Karpas-422 (cell line): ENCODE data around the gene SP1. TPM values are rescaled to one million over a fixed set of nuclear protein-coding genes. Genes with fewer than 3 reads are reported as not detected.
A peak's percentile ranks its signal among the peaks of the same experiment; 100 is the strongest.

Source experiments
- DNase-seq: peaks from one replicate; pipeline ENCODE4 v3.0.0-alpha.2; 2015
- H2AFZ ChIP-seq: fragments of 200-600 bp; sonication (generic); 2 replicates; pipeline ENCODE4 v1.6.1; 2014; ENCODE audit warnings: antibody characterized with exemption, low read length, mixed read lengths
- H3K27ac ChIP-seq: fragments of 200-600 bp; sonication (generic); 2 replicates; pipeline ENCODE4 v1.5.1; 2014; ENCODE audit warnings: mild to moderate bottlenecking, low read length, moderate library complexity
- H3K27me3 ChIP-seq: fragments of 200-600 bp; sonication (generic); 2 replicates; pipeline ENCODE4 v1.6.1; 2014; ENCODE audit warnings: low read length, mixed read lengths
- H3K36me3 ChIP-seq: fragments of 200-600 bp; sonication (generic); 2 replicates; pipeline ENCODE4 v1.6.1; 2014; ENCODE audit warnings: low read length, mixed read lengths; ENCODE audit not compliant: insufficient read depth
- H3K4me1 ChIP-seq: fragments of 200-600 bp; sonication (generic); 2 replicates; pipeline ENCODE4 v1.6.1; 2014; ENCODE audit warnings: mild to moderate bottlenecking, low read length, mixed read lengths
- H3K4me2 ChIP-seq: fragments of 200-600 bp; sonication (generic); 2 replicates; pipeline ENCODE4 v1.6.1; 2014; ENCODE audit warnings: low read length, low read depth, mild to moderate bottlenecking; ENCODE audit not compliant: poor library complexity, severe bottlenecking
- H3K4me3 ChIP-seq: fragments of 200-600 bp; sonication (generic); 2 replicates; pipeline ENCODE4 v1.5.1; 2014; ENCODE audit warnings: mild to moderate bottlenecking, antibody characterized with exemption, low read length, mixed read lengths
- H3K79me2 ChIP-seq: fragments of 200-600 bp; sonication (generic); 2 replicates; pipeline ENCODE4 v1.6.1; 2014; ENCODE audit warnings: mild to moderate bottlenecking, low read length, mixed read lengths
- H3K9ac ChIP-seq: fragments of 200-600 bp; sonication (generic); 2 replicates; pipeline ENCODE4 v1.6.0; 2014; ENCODE audit warnings: low read length
- H3K9me2 ChIP-seq: fragments of 200-600 bp; sonication (generic), shearing (Covaris generic); replicated peaks from 2 replicates; pipeline ENCODE4 v1.6.0; 2014; ENCODE audit warnings: mild to moderate bottlenecking, low read length, moderate library complexity; ENCODE audit not compliant: insufficient read depth
- H3K9me3 ChIP-seq: fragments of 300-700, 200-600 bp; sonication (generic); 2 replicates; pipeline ENCODE4 v1.6.1; 2014; ENCODE audit warnings: low read length, mixed read lengths
- H4K20me1 ChIP-seq: fragments of 200-600 bp; sonication (generic); 2 replicates; pipeline ENCODE4 v1.6.1; 2014; ENCODE audit warnings: mild to moderate bottlenecking, antibody characterized with exemption, low read length, low read depth; ENCODE audit not compliant: insufficient read depth
- total RNA-seq: library from RNA; depleted of rRNA; stranded (reverse); fragments of >200 nt; shearing (Covaris generic); gene quantifications from 2 replicates; pipeline ENCODE4 v1.2.3, GENCODE V29; 2014; ENCODE audit warnings: low replicate concordance

The SP1 gene
- total RNA-seq, 1 experiment from 2014 or later: 36.5 TPM

DNA sequence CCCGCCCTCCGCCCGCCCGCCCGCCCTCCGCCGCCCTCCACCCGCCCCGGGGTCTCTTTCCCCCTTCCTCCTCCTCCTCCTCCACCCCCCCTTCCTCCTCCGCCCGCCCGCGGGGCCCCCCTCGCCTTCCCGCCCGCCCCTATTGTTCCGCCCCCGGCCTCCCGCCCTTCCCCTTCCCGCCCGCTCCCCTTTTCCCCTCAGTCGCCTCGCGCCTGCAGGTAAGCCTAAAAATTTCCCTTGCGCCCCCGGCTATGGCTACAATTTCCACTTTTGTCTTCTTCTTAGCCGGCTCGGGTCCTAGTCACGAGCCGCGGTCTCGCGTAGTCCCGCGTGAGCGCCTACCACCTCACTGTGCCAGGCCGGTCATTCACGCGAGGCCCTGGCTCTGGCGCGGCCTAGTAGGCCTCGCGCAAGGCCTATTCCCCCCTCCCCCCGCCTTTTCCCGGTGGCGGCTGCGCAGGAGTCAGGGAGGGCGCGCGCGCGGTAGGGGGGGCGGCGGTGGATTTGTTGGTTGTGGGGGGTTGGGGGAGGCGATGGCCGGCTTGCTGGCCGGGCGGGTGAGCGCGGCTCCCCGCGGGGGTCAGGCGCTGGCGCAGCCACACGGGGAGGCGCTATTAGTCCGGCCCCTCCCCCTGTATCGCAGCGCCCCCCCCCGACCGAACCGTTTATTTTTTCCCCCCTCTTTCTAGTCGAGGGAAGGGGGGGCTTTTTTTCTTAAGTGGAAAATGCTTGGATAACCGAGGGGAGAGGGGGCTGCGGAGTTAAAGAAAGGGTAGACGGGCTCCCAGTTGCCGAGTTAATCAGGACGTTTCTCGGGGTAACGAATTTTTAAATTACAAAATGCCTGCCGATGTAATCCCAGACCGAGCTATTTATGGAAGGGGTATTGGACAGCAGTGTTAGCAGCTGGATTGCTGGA lies 72.4 kb downstream of the SP1 start:
- H3K36me3 ChIP-seq: peaks cover 46% of the 10 kb centered on the region
- H3K4me2 ChIP-seq: peak overlapping the region; percentile 99
- peaks cover 41% of the 10 kb centered on the region for H4K20me1 ChIP-seq
- H3K9ac ChIP-seq: peak overlapping the region; percentile 100
- DNase-seq: peak; percentile 86
- peak overlapping the region; percentile 98 for H3K4me3 ChIP-seq
- no peaks in the 10 kb centered on the region for H3K9me3 ChIP-seq
- H3K4me1 ChIP-seq: peaks cover 32% of the 10 kb centered on the region
- H3K79me2 ChIP-seq: peaks cover 55% of the 10 kb centered on the region
- peak overlapping the region; percentile 91 for H3K27ac ChIP-seq
- no peaks in the 10 kb centered on the region for H3K27me3 ChIP-seq
- no peaks in the 10 kb centered on the region for H3K9me2 ChIP-seq
- H2AFZ ChIP-seq: no peak overlapping the region

DNA sequence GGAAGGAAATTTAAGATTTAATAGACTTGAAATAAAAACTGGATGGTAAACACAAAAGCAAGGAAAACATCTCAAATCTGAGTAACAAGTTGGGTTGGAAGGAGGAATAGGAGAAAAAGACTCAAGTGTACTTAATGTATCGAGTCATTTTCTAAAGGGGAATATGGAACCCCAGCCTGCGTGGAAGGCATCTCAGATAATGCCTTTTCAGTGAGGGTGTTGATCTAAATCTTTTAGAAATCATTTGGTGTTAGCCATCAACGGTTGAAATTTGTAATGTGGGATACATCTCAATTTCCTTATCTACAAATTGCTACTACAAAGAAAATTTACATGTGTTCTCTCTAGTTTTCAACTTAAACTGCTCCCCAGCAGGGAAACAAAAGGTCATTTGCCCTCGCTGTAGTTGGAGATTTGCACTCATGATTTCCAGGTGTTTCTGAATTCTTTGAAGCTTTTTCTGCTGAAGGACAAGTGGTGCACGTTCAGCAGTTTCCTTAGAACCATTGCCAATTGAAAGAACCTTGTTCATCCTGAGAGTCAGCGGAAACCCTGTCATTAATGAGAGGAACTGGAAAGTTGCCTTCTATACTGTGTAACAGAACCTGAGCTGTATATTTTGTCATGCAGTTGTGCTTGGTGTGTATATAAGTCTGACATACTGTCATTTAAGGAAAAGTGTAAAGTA lies 74.1 kb downstream of the SP1 start:
- Histone ChIP-seq H3K27ac (no peak overlapping the region), H2AFZ (no peak overlapping the region), H3K79me2 (peaks cover 66% of the 10 kb centered on the region), H3K4me2 (peak overlapping the region; percentile 99), H3K9me2 (no peaks in the 10 kb centered on the region), H3K4me3 (peak overlapping the region; percentile 98; the same call in 1 of the 2 replicates), H3K4me1 (peaks cover 32% of the 10 kb centered on the region), H3K36me3 (peaks cover 55% of the 10 kb centered on the region), H3K27me3 (no peaks in the 10 kb centered on the region), H4K20me1 (peaks cover 46% of the 10 kb centered on the region), H3K9ac (peak overlapping the region; percentile 100), H3K9me3 (no peaks in the 10 kb centered on the region)
- DNase-seq: no peak

DNA sequence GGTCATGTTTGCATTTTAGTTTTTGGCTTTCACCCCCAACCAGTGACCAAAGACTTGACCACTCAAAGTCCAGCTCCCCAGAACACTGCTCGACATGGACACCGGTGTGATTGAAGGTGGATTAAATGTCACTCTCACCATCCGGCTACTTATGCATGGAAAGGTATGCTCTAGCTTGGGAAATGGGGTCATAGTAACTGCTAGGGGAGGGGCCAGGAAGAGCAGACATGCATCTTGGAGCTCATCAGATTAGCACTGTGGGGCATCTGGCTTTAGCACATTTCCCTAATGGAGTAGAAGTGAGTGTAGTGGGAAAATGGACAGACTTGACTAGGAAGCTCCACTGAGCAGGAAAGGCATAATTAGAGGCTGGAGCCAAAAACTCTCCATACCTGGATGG lies 74.7 kb downstream of the SP1 start:
- peaks cover 61% of the 10 kb centered on the region for H3K36me3 ChIP-seq
- DNase-seq: no peak
- no peak overlapping the region for H3K4me3 ChIP-seq
- H3K27me3 ChIP-seq: no peaks in the 10 kb centered on the region
- peaks cover 72% of the 10 kb centered on the region for H3K79me2 ChIP-seq
- H3K9me2 ChIP-seq: no peaks in the 10 kb centered on the region
- H3K4me2 ChIP-seq: peak overlapping the region; percentile 99
- H3K27ac ChIP-seq: no peak overlapping the region
- no peaks in the 10 kb centered on the region for H3K9me3 ChIP-seq
- no peak overlapping the region for H2AFZ ChIP-seq
- no peak overlapping the region for H3K9ac ChIP-seq
- peaks cover 32% of the 10 kb centered on the region for H3K4me1 ChIP-seq
- H4K20me1 ChIP-seq: peaks cover 48% of the 10 kb centered on the region

DNA sequence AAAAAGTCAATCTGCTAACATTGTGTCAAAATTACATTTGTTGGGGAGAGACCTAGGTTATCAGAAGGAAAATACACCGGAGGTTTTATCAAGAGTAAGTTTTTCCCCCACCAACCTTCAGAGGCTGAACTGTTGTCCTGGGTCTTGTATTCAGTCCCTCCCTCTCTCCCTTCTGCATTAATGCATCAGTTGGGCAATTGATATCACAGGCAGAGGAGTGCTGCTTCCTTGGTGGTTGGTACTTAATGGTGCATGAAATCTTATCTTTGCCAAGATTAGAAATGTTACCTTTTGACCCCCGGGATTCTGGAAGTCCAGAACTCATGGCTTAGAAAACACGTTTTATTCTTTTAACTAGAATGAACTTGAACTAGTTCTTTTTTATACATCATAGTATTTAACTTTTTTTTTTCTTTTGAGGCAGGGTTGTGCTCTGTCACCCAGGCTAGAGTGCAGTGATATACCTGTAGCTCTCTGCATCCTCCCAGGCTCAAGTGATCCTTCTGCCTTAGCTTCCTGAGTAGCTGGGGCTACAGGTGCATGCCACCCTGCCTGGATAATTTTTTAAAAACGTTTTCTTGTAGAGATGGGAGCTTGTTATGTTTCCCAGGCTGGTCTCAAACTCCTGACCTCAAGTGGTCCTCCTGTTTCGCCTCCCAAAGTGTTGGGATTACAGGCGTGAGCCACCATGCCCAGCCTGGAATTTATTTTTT lies 76.8 kb downstream of the SP1 start:
- Histone ChIP-seq H3K9ac (no peak overlapping the region), H3K4me1 (peaks cover 22% of the 10 kb centered on the region), H3K4me2 (no peak overlapping the region), H4K20me1 (peaks cover 57% of the 10 kb centered on the region), H3K79me2 (peaks cover 89% of the 10 kb centered on the region), H3K27ac (no peak overlapping the region), H3K4me3 (no peak overlapping the region), H3K27me3 (no peaks in the 10 kb centered on the region), H2AFZ (no peak overlapping the region), H3K9me2 (no peaks in the 10 kb centered on the region), H3K36me3 (peaks cover 82% of the 10 kb centered on the region), H3K9me3 (no peaks in the 10 kb centered on the region)
- DNase-seq: no peak

GRCh38 chr12:53459097-53459496 lies 79.1 kb downstream of the SP1 start:
- H3K36me3 ChIP-seq: peaks cover 90% of the 10 kb centered on the region
- no peak overlapping the region for H2AFZ ChIP-seq
- DNase-seq: no peak
- H3K4me3 ChIP-seq: no peak overlapping the region
- H3K79me2 ChIP-seq: peaks cover 90% of the 10 kb centered on the region
- H3K9me3 ChIP-seq: no peaks in the 10 kb centered on the region
- H3K27me3 ChIP-seq: no peaks in the 10 kb centered on the region
- H3K4me2 ChIP-seq: no peak overlapping the region
- H4K20me1 ChIP-seq: peaks cover 49% of the 10 kb centered on the region
- H3K27ac ChIP-seq: no peak overlapping the region
- no peaks in the 10 kb centered on the region for H3K9me2 ChIP-seq
- no peak overlapping the region for H3K9ac ChIP-seq
- H3K4me1 ChIP-seq: peaks cover 8% of the 10 kb centered on the region

DNA sequence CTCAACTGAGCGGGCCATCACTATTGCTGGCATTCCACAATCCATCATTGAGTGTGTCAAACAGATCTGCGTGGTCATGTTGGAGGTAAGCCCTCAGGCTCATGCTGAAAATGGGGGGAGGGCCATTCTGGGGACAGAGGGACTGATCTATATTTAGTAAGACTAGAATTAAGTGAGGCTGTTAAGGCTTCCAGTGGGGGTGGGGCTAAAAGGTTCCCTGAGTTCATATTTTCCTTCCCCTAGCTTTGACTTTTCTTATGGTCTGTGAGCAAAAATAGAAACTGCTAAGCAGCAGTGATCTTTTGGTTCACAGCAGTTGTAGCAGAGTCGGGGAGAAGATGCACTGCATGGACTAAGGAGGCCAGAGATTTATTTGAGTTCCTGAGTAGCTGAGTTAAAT lies 81.1 kb downstream of the SP1 start:
- Histone ChIP-seq H3K9me3 (no peaks in the 10 kb centered on the region), H3K9me2 (no peaks in the 10 kb centered on the region), H3K4me1 (no peaks in the 10 kb centered on the region), H3K27ac (no peak overlapping the region), H4K20me1 (peaks cover 46% of the 10 kb centered on the region), H2AFZ (no peak overlapping the region), H3K4me3 (no peak overlapping the region), H3K79me2 (peaks cover 85% of the 10 kb centered on the region), H3K9ac (no peak overlapping the region), H3K36me3 (peaks cover 87% of the 10 kb centered on the region), H3K4me2 (no peak overlapping the region), H3K27me3 (no peaks in the 10 kb centered on the region)
- DNase-seq: no peak

DNA sequence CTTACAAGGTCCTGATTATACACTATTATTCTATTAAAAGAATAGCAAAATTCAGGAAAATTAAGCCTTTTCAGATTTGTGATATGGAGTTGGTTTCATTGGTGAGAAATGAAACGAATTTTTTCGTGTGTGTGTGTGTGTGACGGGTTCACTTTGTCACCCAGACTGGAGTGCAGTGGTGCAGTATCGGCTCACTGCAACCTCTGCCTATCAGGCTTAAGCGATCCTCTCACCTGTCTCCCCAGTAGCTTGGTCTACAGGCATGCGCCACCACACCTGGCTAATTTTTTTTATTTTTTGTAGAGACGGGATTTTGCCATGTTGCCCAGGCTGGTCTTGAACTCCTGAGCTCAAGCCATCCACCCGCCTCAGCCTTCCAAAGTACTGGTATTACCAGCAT lies 81.6 kb downstream of the SP1 start:
- Histone ChIP-seq H2AFZ (no peak overlapping the region), H3K4me3 (no peak overlapping the region), H3K9me3 (no peaks in the 10 kb centered on the region), H3K79me2 (peaks cover 86% of the 10 kb centered on the region), H3K4me1 (no peaks in the 10 kb centered on the region), H3K27ac (no peak overlapping the region), H4K20me1 (peaks cover 44% of the 10 kb centered on the region), H3K9me2 (no peaks in the 10 kb centered on the region), H3K36me3 (peaks cover 87% of the 10 kb centered on the region), H3K27me3 (no peaks in the 10 kb centered on the region), H3K9ac (no peak overlapping the region), H3K4me2 (no peak overlapping the region)
- no peak for DNase-seq

GRCh38 chr12:53462935-53463334 lies 83.0 kb downstream of the SP1 start:
- Histone ChIP-seq H3K79me2 (peaks cover 82% of the 10 kb centered on the region), H3K4me3 (no peak overlapping the region), H3K27me3 (no peaks in the 10 kb centered on the region), H3K9me2 (no peaks in the 10 kb centered on the region), H3K9ac (no peak overlapping the region), H3K4me2 (no peak overlapping the region), H3K36me3 (peaks cover 94% of the 10 kb centered on the region), H3K4me1 (no peaks in the 10 kb centered on the region), H4K20me1 (peaks cover 37% of the 10 kb centered on the region; the same call in 1 of the 2 replicates), H3K9me3 (no peaks in the 10 kb centered on the region), H3K27ac (no peak overlapping the region), H2AFZ (no peak overlapping the region)
- no peak for DNase-seq
